ENCODE data around the gene PDE8B.

Gene PDE8B

GRCh38 chr5:77360381-77360780 is 149.9 kb downstream of the PDE8B start:
- Histone ChIP-seq H3K27me3 (ENCODE audit: insufficient read depth, low read length, poor library complexity) (no peaks in the 10 kb centered on the region), H3K27ac (ENCODE audit: low read length) (no peak overlapping the region), H3K36me3 (ENCODE audit: insufficient read depth, low read length) (no peaks in the 10 kb centered on the region), H3K4me1 (ENCODE audit: insufficient read depth, low read length) (no peaks in the 10 kb centered on the region), H4K20me1 (ENCODE audit: insufficient read depth, low read length) (no peaks in the 10 kb centered on the region), H2AFZ (ENCODE audit: low read depth, low read length) (no peak overlapping the region), H3K79me2 (ENCODE audit: insufficient read depth, low read length) (no peaks in the 10 kb centered on the region), H3K4me3 (ENCODE audit: low read depth in 1 of 2, low read length in 2 of 2) (no peak overlapping the region), H3K9me3 (ENCODE audit: insufficient read depth, low read length, severe bottlenecking) (no peaks in the 10 kb centered on the region), H3K4me2 (ENCODE audit: insufficient read depth, low read length) (no peak overlapping the region), H3K9ac (ENCODE audit: low read depth, low read length) (no peak overlapping the region)
- TF ChIP-seq EZH2 (IDR thresholded peaks at IDR 0.05; ENCODE audit: borderline replicate concordance, low read depth, low read length, severe bottlenecking), result no peak
- TF ChIP-seq CTCF (IDR thresholded peaks at IDR 0.05; ENCODE audit: borderline replicate concordance, extremely low read depth, low read length, poor library complexity, severe bottlenecking), result no peak
- DNase-seq, result no peak
- ATAC-seq (ENCODE audit: insufficient read depth, low read depth), result no peak

- H3K4me1 ChIP-seq (ENCODE audit: insufficient read depth, low read length), result no peaks in the 10 kb centered on the region
- no peak overlapping the region for H2AFZ ChIP-seq (ENCODE audit: low read depth, low read length)
- no peaks in the 10 kb centered on the region for H3K36me3 ChIP-seq (ENCODE audit: insufficient read depth, low read length)
- TF ChIP-seq CTCF (IDR thresholded peaks at IDR 0.05; ENCODE audit: borderline replicate concordance, extremely low read depth, low read length, poor library complexity, severe bottlenecking), result no peak
- TF ChIP-seq EZH2 (IDR thresholded peaks at IDR 0.05; ENCODE audit: borderline replicate concordance, low read depth, low read length, severe bottlenecking), result no peak
- no peak overlapping the region for H3K9ac ChIP-seq (ENCODE audit: low read depth, low read length)
- ATAC-seq (ENCODE audit: insufficient read depth, low read depth) (no peak), DNase-seq (no peak)
- H3K27ac ChIP-seq (ENCODE audit: low read length), result no peak overlapping the region
- H3K27me3 ChIP-seq (ENCODE audit: insufficient read depth, low read length, poor library complexity), result no peaks in the 10 kb centered on the region
- H3K9me3 ChIP-seq (ENCODE audit: insufficient read depth, low read length, severe bottlenecking), result no peaks in the 10 kb centered on the region
- no peak overlapping the region for H3K4me2 ChIP-seq (ENCODE audit: insufficient read depth, low read length)
- no peaks in the 10 kb centered on the region for H3K79me2 ChIP-seq (ENCODE audit: insufficient read depth, low read length)
- no peak overlapping the region for H3K4me3 ChIP-seq (ENCODE audit: low read depth in 1 of 2, low read length in 2 of 2)
- H4K20me1 ChIP-seq (ENCODE audit: insufficient read depth, low read length), result no peaks in the 10 kb centered on the region
These were observed 150.5 kb downstream of the PDE8B start for GRCh38 chr5:77360973-77361372.

- DNase-seq (no peak), ATAC-seq (ENCODE audit: insufficient read depth, low read depth) (no peak)
- Histone ChIP-seq H4K20me1 (ENCODE audit: insufficient read depth, low read length) (no peaks in the 10 kb centered on the region), H3K79me2 (ENCODE audit: insufficient read depth, low read length) (no peaks in the 10 kb centered on the region), H3K9me3 (ENCODE audit: insufficient read depth, low read length, severe bottlenecking) (no peaks in the 10 kb centered on the region), H3K36me3 (ENCODE audit: insufficient read depth, low read length) (no peaks in the 10 kb centered on the region), H3K4me1 (ENCODE audit: insufficient read depth, low read length) (no peaks in the 10 kb centered on the region), H3K9ac (ENCODE audit: low read depth, low read length) (no peak overlapping the region), H2AFZ (ENCODE audit: low read depth, low read length) (no peak overlapping the region), H3K27me3 (ENCODE audit: insufficient read depth, low read length, poor library complexity) (no peaks in the 10 kb centered on the region), H3K27ac (ENCODE audit: low read length) (no peak overlapping the region), H3K4me2 (ENCODE audit: insufficient read depth, low read length) (no peak overlapping the region), H3K4me3 (ENCODE audit: low read depth in 1 of 2, low read length in 2 of 2) (no peak overlapping the region)
- TF ChIP-seq CTCF (IDR thresholded peaks at IDR 0.05; ENCODE audit: borderline replicate concordance, extremely low read depth, low read length, poor library complexity, severe bottlenecking) (peak; percentile 10), EZH2 (IDR thresholded peaks at IDR 0.05; ENCODE audit: borderline replicate concordance, low read depth, low read length, severe bottlenecking) (no peak)
These were observed 156.4 kb downstream of the PDE8B start for GRCh38 chr5:77366717-77367500.
